Right cardiac atrium (tissue), 5 donors: ENCODE data around the gene EDEM3. TPM values are rescaled to one million over a fixed set of nuclear protein-coding genes. Genes with fewer than 3 reads are reported as not detected.
A peak's percentile ranks its signal among the peaks of the same experiment; 100 is the strongest.

Experiments
- ATAC-seq, 2 donors: fragments of 200-7000 bp; cut with Tn5 transposase; one replicate each; pipeline versions ENCODE4 v1.8.0 to v1.9.1; 2020; ENCODE audit warnings: moderate library complexity in 2 of 2, mild to moderate bottlenecking in 1 of 2
- DNase-seq, 3 donors: peaks; one replicate each; pipeline ENCODE4 v3.0.0-alpha.2; 2020
- H3K27ac ChIP-seq: one replicate; pipeline ENCODE4 v1.5.1; 2013; ENCODE audit warnings: mild to moderate bottlenecking, low read length, control low read depth, moderate library complexity
- H3K27me3 ChIP-seq: one replicate; pipeline ENCODE4 v1.6.1; 2013; ENCODE audit not compliant: control insufficient read depth, insufficient read depth
- H3K4me1 ChIP-seq: one replicate; pipeline ENCODE4 v1.6.1; 2013; ENCODE audit warnings: low read length; ENCODE audit not compliant: control insufficient read depth, insufficient read depth
- H3K4me3 ChIP-seq: one replicate; pipeline ENCODE4 v1.5.1; 2013; ENCODE audit warnings: low read length, control low read depth
- H3K9me3 ChIP-seq: one replicate; pipeline ENCODE4 v1.6.1; 2013; ENCODE audit warnings: low read length; ENCODE audit not compliant: control insufficient read depth
- WGBS: extraction: QIAGEN DNeasy Blood & Tissue Kit; methylation state at CpG from one replicate; pipeline ENCODE4 v1.1.7; 2013; 5-methylcytosine and 5-hydroxymethylcytosine counted together
- intact Hi-C, 4 donors: fragments of 100-400 bp; cut with DNase I; formaldehyde crosslinking; loops; one replicate each; pipeline versions ENCODE4 v1.11.0 to v1.14.0; 2022 to 2023
- polyA plus RNA-seq: library from polyadenylated mRNA; stranded (reverse); fragments of 200-250 nt; gene quantifications from one replicate; pipeline ENCODE4 v1.2.3, GENCODE V29; 2013
- total RNA-seq, 4 donors: library from RNA; stranded (reverse); fragmentation: NEBNext Ultra II Directional; extraction: Animal tissue kit (Norgen Biotek cat#: 25700); gene quantifications; one replicate each; pipeline ENCODE4 v1.2.1, GENCODE V29; 2021
- donor health status: healthy with polysubstance abuse.
- donor health status: DM: no; HTN: yes; CAD: no.
- donor health status: DM: no; HTN: no; CAD: no.
- donor health status: DM: no; HTN: yes; CAD: no; lungs with severe emphysema.
- donor health status: DM: yes; HTN: yes; CAD: no.

EDEM3 gene
- total and polyA plus RNA-seq, 5 donors, result 10.2 to 26.1 (median 19.9) TPM

DNA sequence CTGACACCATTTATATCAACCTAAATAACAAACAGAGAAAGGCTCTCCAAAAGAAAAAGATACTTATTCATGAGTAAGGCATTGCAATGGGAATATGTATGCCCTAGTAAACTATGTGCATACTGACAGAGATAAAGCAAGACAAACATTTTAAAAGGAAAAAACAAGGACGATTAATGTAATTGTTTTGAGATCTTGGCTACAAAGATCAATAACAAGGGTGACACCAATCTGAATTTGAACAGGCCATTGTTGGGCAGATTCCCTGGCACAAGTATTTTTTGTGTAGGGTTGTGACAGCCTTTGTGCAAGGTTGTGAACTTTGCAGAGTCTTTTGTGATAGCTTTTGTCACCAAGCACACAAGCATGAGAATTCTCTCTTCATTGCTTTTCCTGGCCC is 85.3 kb downstream of the EDEM3 start:
- ATAC-seq (no peak), DNase-seq (no peak)
- Histone ChIP-seq H3K27ac (no peak overlapping the region), H3K4me3 (no peak overlapping the region), H3K27me3 (no peaks in the 10 kb centered on the region), H3K9me3 (no peaks in the 10 kb centered on the region), H3K4me1 (no peaks in the 10 kb centered on the region)
- 63% methylated on average over 1 of the region's 1 CpG for WGBS
- intact Hi-C loops, result loop anchor here in 3 of 4 donors (10.0 kb wide), 5 partner anchors 95 to 595 kb away; partner anchors contain the start of gene C1orf21 (in 1 of the 3)

DNA sequence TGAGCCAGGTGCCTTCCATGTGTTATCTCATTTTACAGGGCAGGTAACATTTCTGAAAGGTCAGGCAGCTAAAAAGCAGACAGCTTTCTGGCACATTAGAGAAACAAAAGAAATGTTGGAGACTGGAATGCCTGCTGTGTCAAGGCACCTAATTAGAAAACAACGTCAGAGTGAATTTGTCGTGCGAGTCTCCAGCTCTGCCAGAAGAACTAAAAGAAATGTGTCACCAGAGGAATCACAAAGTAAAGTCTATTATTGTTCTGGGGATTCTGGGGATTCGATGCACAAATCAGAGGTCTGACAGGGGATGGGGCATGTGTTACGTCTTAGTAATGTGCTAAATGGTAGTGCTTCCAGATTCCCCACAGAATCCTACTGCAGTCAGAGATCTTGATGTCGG is 89.3 kb downstream of the EDEM3 start:
- intact Hi-C loops, result loop anchor here in 3 of 4 donors (10.0 kb wide), 5 partner anchors 91 to 591 kb away; partner anchors contain the start of gene C1orf21 (in 1 of the 3)
- Histone ChIP-seq H3K27ac (no peak overlapping the region), H3K4me1 (no peaks in the 10 kb centered on the region), H3K27me3 (no peaks in the 10 kb centered on the region), H3K9me3 (no peaks in the 10 kb centered on the region), H3K4me3 (no peak overlapping the region)
- ATAC-seq (no peak), DNase-seq (no peak)
- WGBS, result 84% methylated on average over 6 of the region's 6 CpGs

DNA sequence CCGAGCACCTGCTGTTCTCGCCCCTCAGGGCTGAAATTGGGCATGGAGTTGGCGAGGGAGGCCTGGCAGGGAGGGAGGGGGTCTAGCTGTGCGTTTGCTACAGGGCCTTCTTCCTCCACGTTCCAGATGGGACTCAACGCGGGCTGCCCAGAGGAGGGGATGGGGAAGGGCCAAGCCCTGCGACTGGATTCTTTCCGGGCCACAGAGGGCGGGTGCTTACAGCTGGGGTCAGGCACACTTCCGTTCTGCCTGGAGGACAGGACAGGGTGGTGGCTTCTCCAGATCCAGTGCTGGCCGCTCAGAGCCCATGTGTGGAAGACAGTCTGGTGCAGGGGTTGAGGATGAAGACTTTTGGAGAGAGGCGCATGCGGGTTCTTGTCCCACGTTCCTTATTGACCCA is 90.0 kb downstream of the EDEM3 start:
- ATAC-seq (peak; percentile 19 to 44), DNase-seq (no peak)
- Histone ChIP-seq H3K4me1 (no peaks in the 10 kb centered on the region), H3K27ac (no peak overlapping the region), H3K9me3 (no peaks in the 10 kb centered on the region), H3K4me3 (no peak overlapping the region), H3K27me3 (no peaks in the 10 kb centered on the region)
- 73% methylated on average over 15 of the region's 15 CpGs for WGBS
- intact Hi-C loops, result loop anchor here in 3 of 4 donors (5.0 to 10.0 kb wide), 6 partner anchors 90 to 590 kb away; partner anchors contain the start of gene C1orf21 (in 2 of the 3)

DNA sequence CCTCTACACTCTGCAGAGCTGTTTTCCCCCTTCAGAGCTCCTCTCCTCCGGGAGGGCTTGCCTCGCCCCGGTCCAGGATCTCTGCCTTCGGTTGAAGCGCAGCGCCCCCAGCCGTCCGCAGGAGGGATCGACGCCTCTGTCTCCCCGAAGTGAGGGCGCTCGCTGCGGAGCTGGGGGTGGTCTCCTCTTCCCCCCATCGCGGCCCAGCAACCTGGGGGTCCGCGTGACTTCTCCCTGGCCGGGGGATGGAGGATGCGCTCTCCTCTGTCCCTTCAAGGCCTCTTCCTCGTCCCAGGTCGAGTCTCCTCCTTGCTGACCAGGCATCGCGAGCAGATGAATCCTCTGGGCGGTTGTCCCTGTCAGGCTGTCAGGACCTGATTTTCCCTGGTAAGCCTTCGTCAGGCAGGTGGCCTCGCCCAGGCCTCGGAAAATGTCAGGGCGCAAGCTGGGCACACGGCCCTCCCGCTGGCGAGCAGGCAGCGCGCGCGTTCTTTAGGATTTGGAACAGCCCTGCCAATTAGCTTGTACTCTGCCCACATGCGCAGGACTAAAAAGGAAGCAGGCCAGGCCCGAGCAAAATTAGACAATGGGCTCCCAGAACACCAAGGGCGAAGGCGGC is 90.5 kb downstream of the EDEM3 start:
- intact Hi-C loops, result loop anchor here in 3 of 4 donors (5.0 to 10.0 kb wide), 6 partner anchors 89 to 589 kb away; partner anchors contain the start of gene C1orf21 (in 2 of the 3)
- Histone ChIP-seq H3K27ac (no peak overlapping the region), H3K9me3 (no peaks in the 10 kb centered on the region), H3K4me3 (peak overlapping the region; percentile 24), H3K27me3 (no peaks in the 10 kb centered on the region), H3K4me1 (no peaks in the 10 kb centered on the region)
- WGBS, result 13% methylated on average over 40 of the region's 40 CpGs
- peak; percentile 82 to 93 (median 92) for DNase-seq
- ATAC-seq, result peak; percentile 94 to 95

DNA sequence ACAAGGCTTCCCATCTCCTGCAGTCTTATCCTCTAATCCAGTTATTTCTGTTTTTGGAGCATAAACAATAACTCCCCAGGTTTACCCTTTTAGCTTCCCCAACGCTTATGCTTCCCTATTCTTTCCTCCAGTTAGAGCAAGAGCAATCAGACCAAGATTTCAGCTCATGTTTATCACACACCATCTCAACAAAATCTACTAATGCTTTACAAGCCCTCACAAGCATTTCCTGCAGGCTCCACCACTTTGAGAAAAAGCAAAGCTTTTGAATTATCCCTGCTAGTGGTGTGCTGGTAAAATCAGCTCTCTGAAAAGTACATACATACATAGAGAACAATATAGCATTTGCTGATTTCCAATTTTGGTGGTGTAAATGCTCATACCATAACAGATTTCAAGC is 92.9 kb downstream of the EDEM3 start:
- ATAC-seq (no peak), DNase-seq (no peak)
- intact Hi-C loops, result loop anchor here in 3 of 4 donors (5.0 to 10.0 kb wide), 6 partner anchors 87 to 587 kb away; partner anchors contain the start of gene C1orf21 (in 2 of the 3)
- Histone ChIP-seq H3K27me3 (no peaks in the 10 kb centered on the region), H3K4me1 (no peaks in the 10 kb centered on the region), H3K9me3 (no peaks in the 10 kb centered on the region), H3K27ac (no peak overlapping the region), H3K4me3 (no peak overlapping the region)
- WGBS, result 0% methylated on average over 1 of the region's 1 CpG

DNA sequence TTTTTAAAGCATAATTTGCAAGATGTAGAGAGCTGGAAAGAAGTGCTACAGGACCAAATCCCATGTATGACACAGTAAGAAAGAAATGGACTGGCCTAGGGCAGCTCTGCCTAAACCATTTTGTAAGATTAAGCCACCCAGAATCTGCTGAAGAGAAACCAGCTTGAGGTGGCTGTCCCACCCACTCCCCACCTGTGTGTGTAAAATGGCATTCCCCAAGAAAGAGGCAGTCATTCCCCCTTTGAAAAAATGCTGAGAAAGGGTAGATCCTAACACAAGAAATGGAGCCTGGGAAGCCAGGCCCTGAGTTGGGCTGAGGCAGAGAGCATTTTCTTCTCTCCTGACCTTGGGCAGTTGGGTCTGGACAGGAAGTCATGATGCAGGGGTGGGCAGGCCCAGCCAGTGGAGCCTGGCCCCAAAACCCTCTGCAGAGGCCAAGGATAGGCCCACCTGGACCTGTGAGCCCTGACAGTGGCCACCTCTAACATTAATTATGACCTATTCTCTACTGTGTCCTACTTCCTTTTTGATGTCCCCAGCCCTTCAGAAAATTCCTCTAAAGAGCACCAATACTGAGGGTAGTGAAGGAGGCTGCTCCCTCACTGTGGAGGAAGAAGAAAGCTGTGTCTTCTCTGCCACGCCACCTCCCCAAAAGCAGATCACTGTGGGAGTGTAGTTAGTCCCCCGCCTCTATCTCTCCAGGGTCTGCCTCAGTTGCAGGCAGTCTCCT is 94.0 kb downstream of the EDEM3 start:
- no peaks in the 10 kb centered on the region for H3K9me3 ChIP-seq
- no peak overlapping the region for H3K4me3 ChIP-seq
- no peak for ATAC-seq
- H3K27me3 ChIP-seq, result no peaks in the 10 kb centered on the region
- DNase-seq, result no peak
- intact Hi-C loops, result loop anchor here in 3 of 4 donors (5.0 to 10.0 kb wide), 6 partner anchors 86 to 586 kb away; partner anchors contain the start of gene C1orf21 (in 2 of the 3)
- 95% methylated on average over 2 of the region's 2 CpGs for WGBS
- H3K27ac ChIP-seq, result no peak overlapping the region
- no peaks in the 10 kb centered on the region for H3K4me1 ChIP-seq

DNA sequence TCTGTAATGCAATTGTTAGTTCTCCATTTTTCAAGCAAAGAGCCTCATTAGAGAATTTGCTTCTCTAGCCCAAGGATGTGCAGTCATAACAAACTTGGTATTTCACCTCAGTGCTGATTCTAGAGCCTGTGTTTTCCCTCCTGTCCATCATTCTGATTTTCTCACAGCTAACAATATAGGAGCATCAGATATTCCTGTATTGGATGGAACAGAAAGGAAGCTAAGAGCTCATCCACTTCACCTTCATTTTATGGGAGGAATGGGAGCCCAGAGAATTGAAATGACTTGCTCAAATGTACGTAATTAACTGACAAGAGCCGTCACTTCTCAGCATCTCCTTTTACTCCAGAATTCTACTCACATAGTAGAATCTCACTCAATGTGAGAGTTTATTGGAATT is 96.6 kb downstream of the EDEM3 start:
- 94% methylated on average over 2 of the region's 2 CpGs for WGBS
- Histone ChIP-seq H3K27me3 (no peaks in the 10 kb centered on the region), H3K4me3 (no peak overlapping the region), H3K4me1 (no peaks in the 10 kb centered on the region), H3K27ac (no peak overlapping the region), H3K9me3 (no peaks in the 10 kb centered on the region)
- ATAC-seq (no peak), DNase-seq (no peak)
- intact Hi-C loops, result no loop called here

DNA sequence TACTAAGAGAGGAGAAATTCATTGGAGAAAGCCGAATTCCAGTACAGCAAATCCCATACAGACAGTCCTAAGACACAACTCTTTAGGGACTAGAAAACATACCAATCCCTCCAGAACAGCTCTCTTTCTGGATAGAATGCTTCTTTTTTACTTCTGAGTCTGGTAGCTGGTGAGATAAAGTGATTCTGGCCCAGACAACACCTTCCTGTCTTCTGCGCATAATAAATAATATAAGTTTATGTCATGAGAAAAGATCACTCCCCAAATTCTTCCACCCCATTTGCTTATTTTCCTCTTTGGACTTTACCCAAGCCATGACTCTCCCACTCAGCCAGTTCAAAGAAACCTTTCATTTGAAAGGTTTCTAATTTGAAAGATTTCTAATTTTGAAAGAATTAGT is 98.4 kb downstream of the EDEM3 start:
- ATAC-seq, result no peak
- intact Hi-C loops, result no loop called here
- no peak overlapping the region for H3K4me3 ChIP-seq
- no peaks in the 10 kb centered on the region for H3K27me3 ChIP-seq
- no peaks in the 10 kb centered on the region for H3K4me1 ChIP-seq
- no peak for DNase-seq
- H3K27ac ChIP-seq, result no peak overlapping the region
- no peaks in the 10 kb centered on the region for H3K9me3 ChIP-seq
- WGBS, result 88% methylated on average over 2 of the region's 2 CpGs

DNA sequence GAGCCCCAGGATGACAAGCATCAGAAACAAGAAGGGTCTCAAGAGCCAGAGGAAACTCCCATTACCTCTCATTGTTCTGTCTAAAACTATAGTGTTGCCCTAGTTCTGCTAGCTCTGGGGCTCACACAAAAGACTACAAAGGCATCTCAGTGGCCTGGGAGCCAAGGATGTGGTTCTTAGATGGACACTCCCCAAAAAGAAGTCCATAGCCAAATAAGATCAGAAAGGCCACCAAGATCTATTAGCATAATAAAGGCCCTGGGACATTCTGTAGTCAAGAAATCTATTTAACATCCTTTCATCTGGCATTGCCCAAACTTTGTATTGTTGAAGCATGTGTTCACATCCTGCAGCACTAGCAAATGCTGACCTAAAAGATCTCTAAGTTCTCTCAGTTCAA is 99.5 kb downstream of the EDEM3 start:
- DNase-seq, result no peak
- Histone ChIP-seq H3K4me3 (no peak overlapping the region), H3K27me3 (no peaks in the 10 kb centered on the region), H3K27ac (no peak overlapping the region), H3K4me1 (no peaks in the 10 kb centered on the region), H3K9me3 (no peaks in the 10 kb centered on the region)
- intact Hi-C loops, result no loop called here
- ATAC-seq, result no peak

DNA sequence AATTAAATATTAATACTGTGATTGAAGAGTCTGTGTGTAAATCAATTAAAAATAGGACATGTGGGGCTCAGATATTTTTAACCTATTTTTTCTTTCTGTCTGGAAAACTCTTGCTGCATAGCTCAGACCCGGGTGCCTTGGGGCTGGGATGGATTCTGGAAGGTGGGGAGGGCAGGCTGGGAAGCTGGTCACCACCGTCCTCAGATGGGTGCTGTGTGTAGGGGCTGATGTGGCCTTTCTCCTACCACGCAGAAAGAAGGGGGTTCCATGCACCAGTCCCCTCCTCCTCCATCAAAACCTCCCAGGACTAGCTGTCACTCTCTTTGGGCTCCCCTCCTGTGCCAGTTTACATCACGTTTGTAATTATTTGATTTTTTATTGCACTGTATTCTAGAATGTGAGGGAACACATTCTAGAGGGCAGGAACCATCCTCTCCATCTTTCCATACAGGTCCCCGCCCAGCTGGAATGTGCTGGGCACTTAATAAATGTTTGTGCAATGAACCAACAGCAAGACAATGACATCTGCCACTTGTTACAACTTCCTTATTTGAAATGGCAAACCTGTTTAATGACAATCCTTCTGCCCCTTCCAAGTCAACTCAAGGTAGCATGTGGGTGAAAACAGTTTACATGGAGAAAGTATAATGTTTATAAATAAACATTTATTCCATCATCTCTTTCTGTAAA is 104.3 kb downstream of the EDEM3 start:
- Histone ChIP-seq H3K4me1 (peaks cover 3% of the 10 kb centered on the region), H3K27me3 (no peaks in the 10 kb centered on the region), H3K9me3 (no peaks in the 10 kb centered on the region), H3K27ac (no peak overlapping the region), H3K4me3 (no peak overlapping the region)
- 72% methylated on average over 5 of the region's 5 CpGs for WGBS
- intact Hi-C loops, result no loop called here
- ATAC-seq (no peak), DNase-seq (no peak)

DNA sequence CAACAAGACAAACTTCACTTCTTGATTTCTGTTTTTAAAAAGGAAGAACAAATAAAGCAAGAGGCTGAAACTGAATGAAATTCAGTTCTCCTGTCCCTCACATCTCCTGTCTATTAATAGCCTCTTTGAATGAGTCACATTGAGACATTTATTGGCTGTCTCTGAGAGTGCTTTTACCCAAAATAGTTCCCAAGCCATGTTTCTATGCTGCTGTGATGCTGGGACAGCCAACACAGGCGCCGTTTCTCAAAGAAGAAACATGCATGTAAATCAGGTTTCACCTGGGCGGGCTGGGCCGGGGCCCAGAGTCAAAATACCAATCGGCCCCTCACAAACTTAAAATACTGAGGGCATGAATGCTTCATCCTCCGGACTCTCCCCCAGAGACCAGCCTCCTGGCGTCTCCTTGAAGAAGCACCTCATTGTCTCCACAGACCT is 105.2 kb downstream of the EDEM3 start:
- DNase-seq (no peak), ATAC-seq (peak; percentile 81 to 82)
- Histone ChIP-seq H3K4me1 (peaks cover 3% of the 10 kb centered on the region), H3K9me3 (no peaks in the 10 kb centered on the region), H3K27ac (peak overlapping the region; percentile 90), H3K4me3 (no peak overlapping the region), H3K27me3 (no peaks in the 10 kb centered on the region)
- 56% methylated on average over 7 of the region's 7 CpGs for WGBS
- intact Hi-C loops, result no loop called here
